T-helper 22 cell (primary cell): ENCODE results near the gene MINAR2.

Experiments
- DNase-seq: peaks from one replicate; pipeline ENCODE4 v3.0.0-alpha.2; 2020; ENCODE audit warnings: low read depth

MINAR2 gene

GRCh38 chr5:129771058-129771838 is 23.4 kb downstream of the MINAR2 start:
- no peak for DNase-seq

DNA sequence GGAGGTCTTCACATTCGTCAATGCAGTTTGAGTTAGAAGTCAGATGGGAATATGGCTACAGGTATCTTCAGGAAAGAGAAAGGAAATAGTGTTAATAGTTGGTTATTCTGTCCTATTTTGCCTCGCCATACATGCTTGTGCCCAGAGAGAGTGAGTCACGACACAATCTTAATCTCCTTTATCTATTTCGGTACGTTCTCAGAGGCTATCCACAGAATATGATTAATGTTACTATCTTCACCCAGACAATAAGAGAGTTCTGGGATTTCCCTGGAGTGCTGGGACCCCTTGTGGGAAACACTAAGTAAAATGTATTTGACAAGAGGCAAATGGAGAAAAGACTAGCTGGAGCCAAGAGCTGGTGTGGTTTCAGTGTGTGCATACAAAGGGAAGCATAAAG is 25.5 kb downstream of the MINAR2 start:
- no peak for DNase-seq

DNA sequence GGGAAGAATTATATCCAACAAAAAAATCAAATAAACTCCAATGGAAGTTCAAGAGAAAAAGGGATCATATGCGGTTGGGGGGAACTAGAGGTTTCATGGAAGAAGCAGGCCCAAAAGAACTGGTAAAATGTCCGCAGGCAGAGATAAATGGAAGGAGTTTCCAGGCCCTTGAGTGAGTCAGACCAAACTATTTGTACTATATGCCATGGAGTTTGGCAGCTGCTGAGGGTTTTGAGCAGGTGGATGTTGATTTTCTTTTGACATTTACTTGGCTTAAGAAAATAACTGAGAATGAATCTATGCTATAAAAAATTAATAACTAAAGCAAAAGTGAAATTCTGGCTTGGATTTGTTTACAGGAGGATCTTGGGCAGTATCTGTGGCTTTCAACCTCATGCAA is 33.7 kb downstream of the MINAR2 start:
- DNase-seq = no peak

DNA sequence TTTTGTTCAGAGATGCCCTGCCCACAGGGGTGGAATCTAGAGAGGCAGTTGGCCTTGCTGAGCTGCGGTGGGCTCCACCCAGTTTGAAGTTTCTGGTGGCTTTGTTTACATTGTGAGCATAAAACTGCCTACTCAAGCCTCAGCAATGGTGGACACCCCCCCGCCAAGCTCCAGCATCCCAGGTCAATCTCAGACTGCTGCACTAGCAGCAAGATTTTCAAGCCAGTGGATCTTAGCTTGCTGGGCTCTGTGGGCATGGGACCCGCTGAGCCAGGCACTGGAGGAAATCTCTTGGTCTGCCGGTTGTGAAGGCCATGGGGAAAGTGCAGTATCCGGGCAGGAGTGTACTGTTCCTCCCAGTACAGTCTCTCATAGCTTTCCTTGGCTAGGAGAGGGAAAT is 55.5 kb downstream of the MINAR2 start:
- no peak for DNase-seq

GRCh38 chr5:129804705-129805104 is 56.8 kb downstream of the MINAR2 start:
- DNase-seq = no peak

DNA sequence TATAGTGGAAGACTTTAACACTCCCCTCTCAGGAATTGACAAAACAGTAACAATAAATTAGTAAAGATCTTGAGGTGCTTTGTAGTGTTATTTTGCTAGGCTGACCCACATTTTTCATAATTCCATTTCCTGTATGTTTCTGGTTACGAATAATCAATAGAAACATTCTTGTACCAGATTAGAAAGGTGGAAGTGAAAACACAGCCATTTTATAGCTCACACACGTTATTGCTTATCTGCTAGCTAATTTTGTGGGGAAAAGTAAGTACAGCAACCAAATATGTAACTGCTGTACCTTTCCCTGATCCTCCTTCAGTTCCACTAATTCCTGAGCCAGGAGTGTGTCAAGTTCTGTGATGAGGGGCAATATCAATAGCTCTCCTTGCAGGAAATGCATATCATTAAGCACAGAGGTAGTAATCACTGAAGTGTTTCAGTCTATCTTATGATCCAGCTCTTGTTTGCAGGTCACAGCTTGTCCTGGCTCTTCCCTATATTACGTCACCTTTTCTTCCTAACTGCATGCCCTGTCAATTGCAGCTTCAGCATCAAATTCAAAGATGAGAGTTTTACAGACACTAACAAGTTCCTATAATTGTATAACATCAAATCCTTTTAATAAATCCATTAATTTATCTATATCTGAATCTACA is 59.4 kb downstream of the MINAR2 start:
- no peak for DNase-seq
